Stimulated activated CD4-positive, alpha-beta T cell treated with anti-CD3 and anti-CD28 coated beads, Interleukin-12 subunit alpha, Interleukin-12 subunit beta, amount 100 ng/mL, for 24 hours (primary cell): ENCODE results near the gene FBXL16.

Source experiments
- DNase-seq, 2 experiments: peaks; one replicate each; pipeline ENCODE4 v3.0.0-alpha.2; 2020; ENCODE audit warnings: low read depth in 2 of 2

FBXL16 gene

GRCh38 chr16:710500-711075, 5.0 kb upstream of the FBXL16 start:
- no peak for DNase-seq

GRCh38 chr16:709566-710499, 4.2 kb upstream of the FBXL16 start:
- no peak for DNase-seq

- DNase-seq, result no peak
Observed at GRCh38 chr16:708959-709358, 3.4 kb upstream of the FBXL16 start.

GRCh38 chr16:708019-708418, 2.4 kb upstream of the FBXL16 start:
- DNase-seq, result no peak

- no peak for DNase-seq
Observed at GRCh38 chr16:707062-707538, 1.5 kb upstream of the FBXL16 start.

GRCh38 chr16:706189-707061, 824 bp upstream of the FBXL16 start:
- DNase-seq, result no peak

GRCh38 chr16:704552-705380, 835 bp downstream of the FBXL16 start:
- DNase-seq, result no peak

GRCh38 chr16:704047-704446, 1.6 kb downstream of the FBXL16 start:
- DNase-seq, result no peak

- DNase-seq, result no peak
Observed at GRCh38 chr16:703406-703805, 2.2 kb downstream of the FBXL16 start.

GRCh38 chr16:702341-702740, 3.3 kb downstream of the FBXL16 start:
- DNase-seq, result no peak

GRCh38 chr16:700684-701584, 4.7 kb downstream of the FBXL16 start:
- no peak for DNase-seq

GRCh38 chr16:698911-699671, 6.5 kb downstream of the FBXL16 start:
- no peak for DNase-seq

GRCh38 chr16:695355-696089, 10.1 kb downstream of the FBXL16 start:
- peak in 1 of 2 experiments; percentile 63 for DNase-seq

GRCh38 chr16:694863-695354, 10.7 kb downstream of the FBXL16 start:
- DNase-seq, result no peak

- no peak for DNase-seq
Observed at GRCh38 chr16:694187-694862, 11.3 kb downstream of the FBXL16 start.

GRCh38 chr16:693766-694165, 11.8 kb downstream of the FBXL16 start:
- DNase-seq, result no peak

GRCh38 chr16:693364-693763, 12.2 kb downstream of the FBXL16 start:
- DNase-seq, result no peak
